Stimulated activated naive CD4-positive, alpha-beta T cell (primary cell): Measurements from ENCODE around the gene DBT.
A peak's percentile ranks its signal among the peaks of the same experiment; 100 is the strongest.
"Not testable (repeated sequence)": the region's sequence is repeated elsewhere in the genome, so short reads cannot be mapped to it uniquely, and the experiment has no call there.

Experiments
- DNase-seq, 6 experiments: peaks; one replicate each; lab custom pipeline; 2025; lab: John Stamatoyannopoulos, UW

The DBT gene

GRCh38 chr1:100250807-100251206 is 1.2 kb upstream of the DBT start:
- no peak for DNase-seq

- DNase-seq, result no peak
Measured at GRCh38 chr1:100250264-100250663, 630 bp upstream of the DBT start.

GRCh38 chr1:100249155-100249536 is 488 bp downstream of the DBT start:
- peak in 1 of 6 experiments; percentile 27 for DNase-seq

GRCh38 chr1:100246738-100247137 is 2.9 kb downstream of the DBT start:
- DNase-seq, result no peak

GRCh38 chr1:100240631-100241030 is 9.0 kb downstream of the DBT start:
- DNase-seq, result no peak

- DNase-seq, result no peak
Measured at GRCh38 chr1:100239961-100240360, 9.7 kb downstream of the DBT start.

GRCh38 chr1:100237091-100237490 is 12.5 kb downstream of the DBT start:
- DNase-seq, result no peak

- no peak for DNase-seq
Measured at GRCh38 chr1:100234432-100234831, 15.2 kb downstream of the DBT start.

GRCh38 chr1:100233566-100233965 is 16.1 kb downstream of the DBT start:
- not testable (repeated sequence) for DNase-seq

- DNase-seq, result no peak
Measured at GRCh38 chr1:100232156-100232555, 17.5 kb downstream of the DBT start.

- no peak for DNase-seq
Measured at GRCh38 chr1:100231721-100232120, 17.9 kb downstream of the DBT start.

- DNase-seq, result no peak
Measured at GRCh38 chr1:100230765-100231164, 18.9 kb downstream of the DBT start.

GRCh38 chr1:100229681-100230443 is 19.8 kb downstream of the DBT start:
- no peak for DNase-seq

- DNase-seq, result no peak
Measured at GRCh38 chr1:100222428-100222827, 27.2 kb downstream of the DBT start.

GRCh38 chr1:100219883-100220282 is 29.8 kb downstream of the DBT start:
- no peak for DNase-seq

GRCh38 chr1:100219457-100219856 is 30.2 kb downstream of the DBT start:
- no peak for DNase-seq

GRCh38 chr1:100217834-100218233 is 31.8 kb downstream of the DBT start:
- DNase-seq, result no peak

- no peak for DNase-seq
Measured at GRCh38 chr1:100215101-100215500, 34.5 kb downstream of the DBT start.

GRCh38 chr1:100213141-100213540 is 36.5 kb downstream of the DBT start:
- DNase-seq, result no peak

- DNase-seq, result no peak
Measured at GRCh38 chr1:100206301-100206700, 43.3 kb downstream of the DBT start.

- not testable (repeated sequence) for DNase-seq
Measured at GRCh38 chr1:100205593-100205992, 44.0 kb downstream of the DBT start.

GRCh38 chr1:100205103-100205502 is 44.5 kb downstream of the DBT start:
- not testable (repeated sequence) for DNase-seq

GRCh38 chr1:100202703-100203102 is 46.9 kb downstream of the DBT start:
- DNase-seq, result not testable (repeated sequence)

- not testable (repeated sequence) for DNase-seq
Measured at GRCh38 chr1:100200060-100200459, 49.6 kb downstream of the DBT start.
